GM19438 (cell line): Measurements from ENCODE around the gene RAB27A.
A peak's percentile ranks its signal among the peaks of the same experiment; 100 is the strongest.
"Not testable (repeated sequence)": the region's sequence is repeated elsewhere in the genome, so short reads cannot be mapped to it uniquely, and the experiment has no call there.

ENCODE experiments used
- ATAC-seq: cut with Tn5 transposase; IDR thresholded peaks from one replicate; pipeline ENCODE4 v1.9.1; 2021; ENCODE audit warnings: low read depth; ENCODE audit not compliant: unreplicated experiment

Gene RAB27A

GRCh38 chr15:55282284-55282833 is 7.3 kb downstream of the RAB27A start:
- no peak for ATAC-seq

DNA sequence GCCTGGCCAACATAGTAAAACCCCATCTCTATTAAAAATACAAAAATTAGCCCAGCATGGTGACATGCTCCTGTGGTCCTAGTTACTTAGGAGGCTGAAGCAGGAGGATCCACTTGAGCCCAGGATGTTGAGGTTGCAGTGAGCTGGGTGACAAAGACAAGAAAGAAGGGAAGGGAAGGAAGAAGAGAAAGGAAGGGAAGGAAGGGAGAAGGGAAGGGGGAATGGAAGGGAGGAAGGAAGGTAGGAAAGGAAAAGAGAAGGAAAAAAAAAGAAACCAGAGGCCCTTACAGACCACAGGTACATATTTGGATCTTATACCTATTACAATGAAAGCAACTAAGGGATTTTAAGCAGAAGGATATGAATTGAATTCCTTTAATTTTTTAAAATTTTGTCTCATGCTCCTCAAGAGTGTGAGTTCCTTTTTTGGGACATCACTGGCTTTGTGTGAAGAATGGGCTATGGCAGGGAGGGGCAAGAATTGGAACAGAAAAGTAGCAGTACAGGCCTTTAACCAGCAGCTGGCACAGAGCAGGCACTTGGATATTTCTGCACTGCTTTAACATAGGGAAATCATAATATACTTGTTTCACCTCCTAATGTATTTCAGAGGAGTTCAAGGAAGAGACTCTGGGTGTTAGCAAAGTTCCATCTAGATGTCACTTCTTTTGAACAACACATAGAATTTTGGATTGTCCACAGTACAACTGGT is 7.9 kb downstream of the RAB27A start:
- ATAC-seq, result no peak

GRCh38 chr15:55280589-55280988 is 9.0 kb downstream of the RAB27A start:
- ATAC-seq, result not testable (repeated sequence)

DNA sequence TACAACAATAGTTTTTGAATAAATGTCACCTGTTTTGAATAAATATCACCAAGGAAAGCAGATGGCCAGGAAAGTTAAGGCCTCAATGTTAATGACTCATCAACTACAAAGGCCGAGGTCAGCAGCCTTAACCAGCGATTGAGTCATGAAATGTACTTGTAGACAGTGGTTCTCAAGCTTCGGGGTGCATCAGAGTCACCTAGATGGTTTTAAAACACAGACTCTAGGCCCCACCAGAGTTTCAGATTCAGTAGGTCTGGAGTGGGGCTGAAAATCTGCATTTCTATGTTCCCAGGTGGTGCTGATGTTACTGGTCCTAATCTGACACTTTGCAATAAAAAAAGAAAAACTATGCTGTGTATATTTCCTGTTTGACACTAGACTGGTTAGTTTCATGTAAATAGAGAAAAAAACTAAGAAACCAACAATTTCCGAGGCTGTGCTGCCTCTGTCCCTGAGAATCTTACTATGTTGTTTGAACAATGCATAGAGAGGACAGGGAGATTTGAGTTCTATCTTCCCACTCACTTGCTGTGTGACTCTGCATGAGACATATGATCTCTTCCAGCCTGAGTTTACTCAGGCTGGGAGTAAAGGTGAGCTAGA is 9.8 kb downstream of the RAB27A start:
- ATAC-seq, result peak; percentile 84

DNA sequence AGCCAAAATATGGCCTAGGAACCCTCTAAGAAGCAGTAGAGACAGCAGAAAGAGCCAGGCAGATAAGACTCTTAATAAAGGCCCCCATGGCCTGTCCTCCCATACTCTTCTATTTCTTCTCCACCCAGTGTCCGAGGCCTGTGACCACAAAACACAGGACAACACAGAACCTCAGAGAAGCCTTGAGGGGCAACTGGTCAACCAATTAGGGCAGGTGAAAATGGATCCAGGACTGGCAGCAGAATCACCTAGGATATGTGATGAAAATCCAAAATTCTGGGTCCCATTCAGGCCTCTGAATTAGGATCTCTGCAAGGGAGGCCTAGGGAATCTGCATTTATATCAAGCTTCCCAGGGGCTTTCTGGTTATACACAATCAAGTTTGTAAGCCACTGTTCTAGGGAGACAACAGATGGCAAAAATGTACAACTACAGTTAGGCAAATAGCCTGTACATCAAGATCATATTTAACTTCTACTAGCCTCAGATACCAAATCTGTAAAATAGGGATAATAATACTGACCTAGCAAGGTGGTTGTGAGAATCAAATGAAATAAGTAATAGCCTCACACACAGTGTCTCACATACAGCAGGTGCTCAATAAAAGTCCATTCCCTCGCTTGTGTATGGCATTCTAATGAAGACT is 10.4 kb downstream of the RAB27A start:
- no peak for ATAC-seq

DNA sequence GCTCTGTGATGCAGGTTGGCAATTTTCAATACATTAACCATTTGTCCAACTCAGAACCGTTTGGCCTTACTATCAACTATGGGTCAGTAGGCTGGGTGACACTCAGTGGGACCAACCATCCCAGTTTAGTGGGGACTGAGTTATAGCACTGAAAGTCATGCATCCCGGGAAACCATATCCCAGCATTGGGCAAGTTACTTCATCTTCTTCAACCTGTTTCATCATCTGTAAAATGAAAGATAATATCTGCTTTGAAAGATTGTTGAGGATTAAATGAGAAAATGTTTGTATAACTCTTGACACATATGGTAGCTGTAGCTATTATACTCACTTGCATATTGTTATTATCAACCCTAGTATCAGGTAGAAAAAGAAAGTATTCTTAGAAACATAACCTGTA is 11.9 kb downstream of the RAB27A start:
- ATAC-seq, result no peak

GRCh38 chr15:55277116-55277564 is 12.5 kb downstream of the RAB27A start:
- ATAC-seq, result peak; percentile 50

DNA sequence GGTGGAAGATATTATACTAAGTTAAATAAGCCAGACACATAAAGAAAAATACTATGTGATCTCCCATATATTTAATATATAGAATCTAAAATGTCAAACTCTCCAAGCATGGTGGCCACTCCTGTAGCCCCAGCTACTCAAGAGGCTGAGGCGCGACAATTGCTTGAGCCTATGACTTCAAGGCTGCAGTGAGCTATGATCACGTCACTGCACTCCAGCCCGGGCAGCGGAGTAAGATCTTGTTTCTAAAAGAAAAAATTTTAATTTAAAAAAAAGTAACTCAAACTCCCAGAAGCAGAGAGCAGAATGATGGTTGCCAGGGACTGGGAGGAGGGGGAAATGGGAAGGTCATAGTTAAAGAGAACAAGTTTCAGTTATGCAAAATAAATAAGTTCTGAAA is 13.3 kb downstream of the RAB27A start:
- ATAC-seq, result no peak

GRCh38 chr15:55270291-55270690 is 19.3 kb downstream of the RAB27A start:
- ATAC-seq, result no peak

DNA sequence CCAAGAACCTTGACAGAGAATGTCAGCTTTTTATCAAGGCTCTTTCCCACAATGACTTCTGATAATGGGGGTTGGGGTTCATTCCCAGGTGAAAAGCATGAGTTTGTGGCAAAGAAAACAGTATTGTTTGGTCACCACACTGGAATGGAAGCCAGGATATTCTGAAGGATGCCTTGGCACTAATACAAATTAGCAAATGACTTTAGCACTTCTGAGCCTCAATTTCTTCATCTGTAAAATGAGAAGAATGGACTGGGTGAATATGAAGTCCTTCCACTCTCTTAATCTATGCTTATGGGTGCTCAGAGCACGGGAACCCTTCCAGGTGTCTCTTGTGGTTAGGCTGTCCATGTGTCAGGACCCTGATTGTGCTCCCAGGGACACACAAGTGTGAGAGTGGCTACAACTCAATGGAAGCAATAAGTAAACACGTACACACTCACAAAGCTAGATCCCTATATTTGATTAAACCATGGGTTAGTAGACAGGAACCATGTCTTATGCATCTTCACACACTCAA is 21.4 kb downstream of the RAB27A start:
- no peak for ATAC-seq

GRCh38 chr15:55267401-55268175 is 22.0 kb downstream of the RAB27A start:
- ATAC-seq, result peak; percentile 85

DNA sequence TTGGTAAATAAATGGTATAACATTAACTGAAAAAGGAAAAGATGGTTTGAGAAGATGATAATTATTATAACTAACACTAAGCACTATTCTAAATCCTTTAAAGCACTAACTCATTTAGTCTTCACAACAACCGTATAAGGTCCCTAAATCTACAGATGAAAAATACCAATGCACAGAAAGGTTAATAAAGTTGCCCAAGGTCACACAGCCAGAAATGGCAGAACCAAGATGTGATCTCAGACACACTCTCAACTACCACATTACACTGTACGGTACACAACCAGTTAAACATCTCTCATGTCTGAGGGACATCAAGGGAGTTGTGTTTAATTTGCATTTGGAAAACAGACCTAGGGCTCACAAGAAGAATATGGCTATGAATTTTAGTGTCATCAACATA is 23.1 kb downstream of the RAB27A start:
- no peak for ATAC-seq

- no peak for ATAC-seq
Observed at GRCh38 chr15:55260562-55261131, 29.0 kb downstream of the RAB27A start.

DNA sequence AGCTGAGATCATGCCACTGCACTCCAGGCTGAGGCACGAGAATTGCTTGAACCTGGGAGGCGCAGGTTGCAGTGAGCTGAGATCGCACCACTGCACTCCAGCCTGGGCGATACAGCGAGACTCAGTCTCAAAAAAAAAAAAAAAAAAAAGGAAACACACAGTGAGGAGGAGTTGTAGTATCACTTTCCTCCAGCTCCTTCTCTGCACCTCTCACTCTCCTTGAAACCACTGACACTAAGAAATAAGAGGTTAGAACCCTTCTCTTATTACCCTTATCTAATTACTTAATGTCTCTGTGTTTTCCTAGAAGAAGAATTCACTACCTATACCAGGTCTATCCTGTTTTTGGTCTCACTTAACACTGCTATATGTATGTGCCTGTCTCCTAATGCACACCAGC is 31.7 kb downstream of the RAB27A start:
- no peak for ATAC-seq

DNA sequence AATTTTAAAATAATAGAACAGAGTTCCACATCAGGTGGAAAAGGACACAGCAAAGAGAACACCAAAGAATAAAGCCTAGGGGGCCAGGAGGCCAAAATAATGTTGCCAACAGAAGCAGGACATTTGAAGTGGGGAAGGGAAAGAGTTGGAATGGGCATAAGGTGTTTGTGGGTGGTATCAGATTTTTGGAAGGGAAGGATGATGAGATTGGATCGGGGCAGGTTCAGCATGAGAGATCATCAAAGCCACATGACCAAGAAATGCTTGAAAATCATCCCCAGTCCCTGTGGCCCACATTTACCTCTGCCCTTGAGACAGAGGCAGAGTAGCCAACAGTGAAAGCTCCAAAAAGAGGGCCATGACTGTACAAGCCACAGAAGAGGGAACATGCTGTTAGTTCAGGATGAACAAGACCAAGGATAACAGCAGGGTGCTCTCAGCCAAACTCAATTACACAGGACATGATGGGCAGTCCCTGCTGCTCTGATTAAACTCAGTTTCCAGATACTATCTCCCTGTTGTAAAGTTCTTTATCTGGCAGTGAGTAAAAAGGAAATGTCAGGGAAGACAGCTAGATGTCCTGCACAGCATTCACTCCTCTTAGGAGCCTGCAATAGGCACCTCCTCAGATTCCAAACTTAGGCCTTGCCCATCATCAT is 32.5 kb downstream of the RAB27A start:
- no peak for ATAC-seq

GRCh38 chr15:55256281-55257011 is 33.2 kb downstream of the RAB27A start:
- ATAC-seq, result no peak

DNA sequence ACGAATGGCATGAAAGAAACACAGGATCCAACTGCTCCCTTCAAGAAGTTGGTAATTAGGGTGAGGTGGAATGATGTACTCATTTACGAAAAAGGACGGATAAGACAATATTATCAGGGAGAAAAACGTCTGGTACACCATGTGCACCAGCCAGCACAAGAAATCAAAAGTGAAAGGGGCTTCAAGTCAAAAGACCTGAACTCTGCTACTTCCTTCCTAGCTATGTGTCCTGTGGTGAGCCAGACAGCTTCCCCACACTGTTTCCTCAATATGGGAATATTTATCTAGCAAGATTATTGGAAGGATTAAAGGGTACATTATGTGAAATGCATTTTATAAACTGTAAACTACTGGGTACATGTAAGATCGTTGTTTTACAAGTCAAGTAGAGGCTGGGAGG is 33.9 kb downstream of the RAB27A start:
- ATAC-seq, result peak; percentile 67

DNA sequence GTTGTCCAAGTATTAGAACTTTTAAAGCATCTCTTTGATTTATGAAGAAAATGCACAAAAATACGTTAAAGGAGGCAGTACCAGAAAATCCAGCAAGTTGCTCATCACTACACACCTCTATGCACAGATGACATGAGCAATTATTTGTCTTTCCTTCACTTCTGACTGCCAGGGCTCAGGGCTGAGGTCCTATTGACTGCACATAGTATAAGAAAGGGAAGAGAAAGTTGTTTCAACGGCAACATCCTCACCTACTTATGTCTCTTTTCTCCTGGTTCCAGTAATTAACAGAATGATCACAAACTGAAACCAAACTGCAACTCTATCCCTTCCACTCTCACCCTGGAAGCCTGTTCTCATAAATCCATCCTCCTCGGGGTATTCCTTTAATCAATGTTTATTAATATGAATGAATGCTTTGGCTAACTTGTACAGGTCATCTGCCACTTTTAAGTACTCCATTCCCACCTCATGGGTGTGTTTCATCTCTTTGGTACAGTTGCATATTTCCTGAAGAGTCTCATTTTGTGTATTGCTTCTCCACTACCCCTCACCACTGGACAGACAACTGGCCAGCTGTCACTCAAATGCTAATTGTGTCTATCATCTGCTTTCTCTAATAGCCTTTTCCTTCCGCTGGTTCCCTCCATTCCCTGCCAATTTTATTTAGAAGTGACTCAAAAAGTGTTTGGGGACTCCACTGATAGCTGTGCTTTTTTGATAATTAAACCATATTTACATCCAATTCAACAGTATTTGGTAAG is 34.5 kb downstream of the RAB27A start:
- no peak for ATAC-seq
